Measurements from ENCODE around the gene USP3.

Gene USP3

DNA sequence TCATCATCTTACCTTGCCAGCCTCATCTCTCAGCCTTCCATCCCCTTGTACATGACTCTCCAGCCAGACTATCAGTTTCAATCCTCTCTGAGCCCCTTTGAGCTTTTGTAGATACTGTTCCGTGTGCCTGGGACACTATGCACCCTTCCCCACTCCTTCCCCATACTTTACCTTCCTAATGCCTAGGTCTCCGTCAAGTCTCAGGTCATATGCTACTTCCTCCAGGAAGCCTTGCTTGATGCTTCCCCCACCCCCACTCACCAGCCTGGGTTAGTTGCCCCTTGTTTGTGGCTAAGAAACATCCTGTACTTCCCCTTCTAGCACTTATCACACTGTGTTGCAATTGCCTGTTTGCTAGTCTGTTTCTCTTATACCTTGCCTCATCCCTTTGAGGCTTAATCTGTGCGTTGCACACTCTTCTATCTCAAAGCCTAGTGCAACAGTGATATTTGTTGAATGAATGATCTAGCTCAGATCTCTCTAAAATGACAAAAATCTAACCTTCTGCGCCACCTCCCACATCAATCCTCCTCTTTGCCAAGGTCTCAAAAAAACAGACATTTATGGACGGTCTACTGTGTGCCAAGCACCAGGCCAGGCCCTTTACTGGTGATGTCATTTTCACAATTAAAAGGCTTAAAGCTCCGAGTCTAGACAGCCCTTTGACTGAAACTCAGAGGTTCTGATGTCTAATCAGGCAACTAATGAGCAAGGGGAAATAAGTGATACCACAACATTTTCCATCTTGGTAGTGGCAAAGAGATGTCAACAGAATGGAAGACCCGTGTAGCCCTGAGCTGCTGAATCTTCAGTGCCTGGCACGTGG, 6.5 kb upstream of the USP3 start:
- DNase-seq: no peak

DNA sequence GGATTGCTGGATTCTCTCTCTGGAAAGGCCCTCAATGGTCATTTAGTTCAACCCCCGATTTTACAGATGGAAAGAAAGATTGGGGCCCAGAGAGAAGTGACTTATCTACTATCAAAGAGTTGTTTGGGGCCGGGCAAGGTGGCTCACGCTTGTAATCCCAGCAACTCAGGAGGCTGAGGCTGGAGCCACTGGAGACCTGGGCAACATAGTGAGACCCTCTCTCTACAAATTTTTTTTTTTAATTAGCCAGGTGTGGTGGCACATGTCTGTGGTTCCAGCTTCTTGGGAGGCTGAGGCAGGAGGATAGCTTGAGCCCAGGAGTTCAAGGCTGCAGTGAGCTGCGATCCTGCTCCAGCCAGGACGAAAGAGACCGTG, 5.2 kb upstream of the USP3 start:
- no peak for DNase-seq

DNA sequence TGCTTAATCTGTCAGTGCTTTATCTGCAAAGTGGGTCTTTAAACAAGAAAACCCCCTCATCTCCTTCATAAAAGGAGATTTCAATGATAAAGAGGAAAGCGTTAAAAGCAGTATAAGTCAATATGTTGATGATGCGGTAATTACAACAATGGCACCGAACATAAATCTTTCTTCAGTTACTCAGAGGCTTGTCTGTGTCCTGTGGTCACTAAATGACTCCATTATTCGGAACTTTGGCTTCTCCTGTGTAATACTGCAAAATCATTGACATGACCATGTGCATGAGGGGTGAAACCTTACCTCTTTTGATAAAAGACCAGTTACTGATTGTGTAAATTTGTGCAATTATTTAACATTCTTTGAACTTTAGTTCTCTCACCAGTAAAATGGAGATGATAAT, 4.8 kb upstream of the USP3 start:
- DNase-seq: no peak

DNA sequence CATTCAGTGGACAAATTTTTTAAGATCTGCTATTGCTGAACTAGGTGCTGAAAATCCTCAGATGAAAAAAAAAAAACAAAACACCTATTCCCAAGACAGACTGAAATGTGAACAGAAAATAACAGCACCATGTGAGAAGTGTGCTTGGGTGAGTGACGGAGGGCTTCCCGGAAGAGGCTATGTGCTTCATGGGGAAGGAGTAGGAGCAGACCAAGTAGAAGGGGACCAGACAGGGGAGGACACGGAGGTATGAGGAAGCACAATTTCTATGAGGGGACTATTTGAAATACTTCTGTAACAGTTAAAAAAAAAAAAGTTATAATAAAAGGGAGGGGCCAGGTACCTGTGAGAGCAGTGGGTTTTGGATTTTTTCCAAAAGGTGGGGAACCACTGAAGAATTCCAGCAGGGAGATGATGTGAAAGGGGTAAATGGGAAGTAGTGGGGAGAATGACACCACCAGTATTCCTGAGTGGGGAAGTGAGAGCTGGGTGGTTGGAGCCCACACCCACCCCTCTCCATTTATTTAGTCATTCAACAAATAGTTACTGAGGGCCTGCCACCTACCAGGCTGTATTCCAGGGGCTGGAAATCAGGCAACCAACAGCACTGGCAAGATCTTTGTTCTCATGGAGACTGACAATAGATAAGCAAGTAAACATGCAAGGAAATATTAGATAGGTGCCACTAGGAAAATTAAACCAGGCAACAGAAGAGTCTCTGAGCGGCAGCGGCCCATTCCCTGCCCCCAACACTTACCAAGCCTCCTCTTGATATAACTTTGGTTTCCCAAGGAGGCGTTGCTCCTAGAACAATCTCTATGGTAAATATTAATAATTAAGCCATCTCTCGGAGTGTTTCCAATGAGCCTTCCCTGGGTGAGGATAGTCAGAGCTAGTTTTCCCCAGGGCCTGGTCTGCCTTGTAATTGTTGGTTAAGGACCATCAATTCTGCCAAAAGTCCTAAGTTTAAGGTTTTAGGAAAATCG, 3.8 kb upstream of the USP3 start:
- no peak for DNase-seq

DNA sequence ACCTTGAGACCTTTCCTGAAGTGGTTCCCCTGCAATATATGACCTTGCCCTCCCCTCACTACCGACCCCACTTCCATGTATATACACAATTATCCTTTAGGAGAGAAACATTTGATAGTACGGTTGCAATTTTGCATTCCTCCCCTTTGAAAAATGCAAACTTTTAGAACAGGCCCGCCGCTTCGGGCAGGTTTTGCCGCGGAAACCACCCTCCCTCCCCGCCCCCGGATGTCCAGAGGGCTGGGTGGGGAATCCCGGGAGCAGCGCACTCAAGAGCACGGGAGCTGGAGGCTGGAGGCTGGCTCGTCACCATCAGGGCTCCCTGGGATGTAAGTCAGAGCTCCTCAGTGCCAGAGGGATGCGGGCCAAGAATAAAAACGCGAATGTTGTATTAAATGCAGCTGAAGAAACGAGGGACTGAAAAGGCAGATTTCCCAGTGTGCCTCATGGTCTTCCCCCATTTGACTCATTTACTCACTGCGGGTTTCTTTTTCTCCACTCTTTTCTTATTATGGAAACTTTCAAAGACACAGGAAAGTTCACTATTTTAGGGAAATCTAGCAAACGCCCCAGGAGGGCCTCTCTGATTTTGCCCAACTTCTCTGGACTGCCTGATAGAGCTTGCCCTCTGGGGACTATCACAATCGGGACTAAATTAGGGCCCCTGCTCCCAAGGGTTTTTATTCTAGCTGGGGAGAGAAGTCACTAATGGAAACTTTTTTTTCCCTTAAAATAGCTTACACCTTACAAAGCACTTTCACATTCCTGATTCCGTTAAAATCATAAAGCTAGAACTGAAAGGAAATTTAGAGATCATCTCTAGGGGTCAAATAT, 2.9 kb upstream of the USP3 start:
- peak; percentile 76 for DNase-seq

DNA sequence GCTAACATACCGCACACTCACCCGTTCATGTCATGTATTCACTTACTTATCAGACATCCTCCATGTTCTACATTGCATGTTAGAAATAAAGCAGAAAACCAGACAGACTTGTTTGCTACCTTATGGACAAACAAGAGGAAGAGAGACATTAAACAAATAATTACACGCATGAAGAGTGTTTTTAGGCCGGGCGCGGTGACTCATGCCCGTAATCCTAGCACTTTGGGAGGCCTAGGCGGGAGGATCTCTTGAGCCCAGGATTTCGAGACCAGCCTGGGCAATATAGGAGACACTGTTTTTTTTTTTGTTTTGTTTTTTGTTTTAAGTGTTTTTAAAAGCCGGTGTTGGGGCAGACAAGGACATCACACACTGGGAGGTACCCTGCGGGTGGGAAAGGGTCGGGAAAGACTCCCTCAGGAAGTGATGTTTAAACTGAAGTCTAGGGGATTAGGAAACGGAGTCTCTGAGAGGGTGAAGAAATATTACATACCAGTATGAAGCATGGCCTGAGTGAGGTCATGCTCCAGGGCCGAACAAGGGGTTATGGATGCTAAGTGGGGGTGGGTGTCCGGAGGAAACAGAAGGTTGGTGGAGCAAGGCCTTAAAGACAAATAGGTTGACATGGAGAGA, 2.1 kb upstream of the USP3 start:
- no peak for DNase-seq

DNA sequence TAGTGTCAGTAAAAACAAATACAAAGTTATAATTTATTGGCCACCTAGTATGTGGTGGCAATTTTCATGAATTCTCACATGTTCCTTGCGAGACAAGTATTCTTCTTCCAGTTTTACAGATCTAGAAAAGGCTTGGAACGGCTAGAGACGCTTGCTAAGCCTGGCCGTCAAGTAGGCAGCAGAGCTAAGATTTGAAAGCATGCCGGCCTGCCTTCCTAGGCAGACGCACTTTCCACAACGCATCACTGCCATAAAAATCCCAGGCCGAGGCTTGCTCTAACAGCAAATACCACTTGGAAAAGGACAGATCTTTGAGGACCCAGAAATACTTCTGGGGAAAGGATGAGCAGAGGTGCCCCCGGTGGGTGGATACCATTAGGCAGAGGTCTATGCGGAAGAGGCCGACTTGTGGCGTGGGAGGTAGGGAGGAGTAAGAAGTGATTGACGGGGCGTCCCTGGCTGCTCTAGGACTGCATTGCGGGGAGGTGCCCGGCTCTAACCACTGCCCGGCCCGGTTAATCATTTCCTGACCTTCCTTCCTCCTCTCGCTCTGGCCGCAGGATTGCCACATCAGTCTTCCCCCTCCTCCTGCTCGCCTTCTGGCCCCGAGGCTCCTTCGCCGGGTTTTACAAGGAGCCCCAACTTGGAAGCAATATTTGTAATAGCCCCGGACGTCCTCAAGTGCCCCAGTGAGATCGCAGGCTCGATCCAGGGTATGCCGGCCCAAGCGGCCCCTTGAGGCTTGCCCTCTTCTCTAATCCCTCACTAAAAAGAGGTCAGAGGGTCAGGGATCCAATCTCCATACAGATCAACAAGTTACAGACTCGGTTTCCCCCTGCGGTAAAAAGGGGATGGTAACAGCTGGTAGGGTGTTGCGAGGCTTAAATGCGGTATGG, 1.3 kb upstream of the USP3 start:
- DNase-seq: no peak

DNA sequence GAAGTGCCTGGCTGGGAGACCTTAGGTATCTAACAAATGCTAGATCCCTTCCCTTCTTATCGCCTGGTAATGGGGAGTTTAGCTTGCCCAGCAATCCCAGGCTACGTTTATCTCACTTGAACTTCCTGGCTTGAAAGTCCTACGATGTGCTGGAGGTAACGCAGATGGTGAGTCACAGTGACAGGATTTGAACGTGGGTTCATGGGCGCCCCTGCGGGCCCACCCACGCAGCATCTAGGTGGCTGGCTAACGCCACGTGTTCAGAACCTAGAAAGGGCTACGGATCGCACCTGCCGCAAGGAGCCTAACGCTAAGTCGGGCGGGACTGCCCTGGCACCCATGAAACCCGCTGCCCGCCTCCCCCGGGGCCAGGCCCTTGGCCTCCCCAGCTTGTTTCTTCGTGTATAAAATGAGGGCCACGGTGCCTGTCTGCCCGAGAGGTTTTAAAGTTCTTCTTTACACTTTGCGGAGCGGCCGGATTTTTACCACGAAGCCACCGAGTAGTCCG, 600 bp upstream of the USP3 start:
- DNase-seq: peak; percentile 51

DNA sequence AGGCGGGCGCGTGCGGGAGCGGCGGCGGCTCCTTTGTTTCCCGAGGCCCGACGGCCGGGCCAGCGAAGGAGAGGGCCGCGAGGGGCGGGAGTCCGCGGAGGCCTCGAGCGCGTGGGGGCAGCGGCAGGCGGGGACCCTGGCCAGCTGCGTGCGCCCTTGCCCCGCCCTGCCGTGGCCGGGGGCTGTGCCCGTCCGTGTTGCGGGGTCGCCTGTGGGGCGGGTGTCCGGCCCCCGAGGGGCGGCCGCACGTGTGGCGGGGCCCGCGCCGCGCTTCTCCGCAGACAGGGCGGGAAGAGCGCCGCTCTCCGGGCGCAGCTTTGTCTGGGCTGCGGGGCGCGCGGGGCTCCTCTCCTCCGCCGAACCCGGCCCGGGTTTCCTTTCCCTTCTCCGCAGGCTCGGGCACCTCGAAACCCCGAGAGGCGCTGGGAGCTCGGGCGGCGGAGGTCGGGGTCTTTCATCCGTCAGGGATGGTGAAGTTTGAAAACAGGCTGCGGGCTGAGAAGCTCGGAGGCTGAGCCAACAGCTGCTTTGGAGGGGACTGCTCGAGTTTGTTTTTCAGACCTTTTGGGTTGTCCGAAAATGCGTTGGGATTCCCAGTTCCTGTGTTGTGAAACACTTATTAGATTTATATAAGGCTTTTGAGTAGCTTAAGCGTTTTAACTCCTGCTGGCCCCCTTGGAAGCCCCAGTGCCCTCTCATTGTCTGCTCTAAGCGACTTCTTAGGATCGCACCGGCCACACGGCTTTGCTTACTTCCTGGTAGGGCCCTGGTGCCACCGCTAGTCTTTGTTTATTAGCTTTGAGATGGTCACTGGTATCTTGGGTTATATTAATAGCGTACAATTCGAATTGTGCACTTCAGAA, 817 bp downstream of the USP3 start:
- DNase-seq: peak; percentile 52

DNA sequence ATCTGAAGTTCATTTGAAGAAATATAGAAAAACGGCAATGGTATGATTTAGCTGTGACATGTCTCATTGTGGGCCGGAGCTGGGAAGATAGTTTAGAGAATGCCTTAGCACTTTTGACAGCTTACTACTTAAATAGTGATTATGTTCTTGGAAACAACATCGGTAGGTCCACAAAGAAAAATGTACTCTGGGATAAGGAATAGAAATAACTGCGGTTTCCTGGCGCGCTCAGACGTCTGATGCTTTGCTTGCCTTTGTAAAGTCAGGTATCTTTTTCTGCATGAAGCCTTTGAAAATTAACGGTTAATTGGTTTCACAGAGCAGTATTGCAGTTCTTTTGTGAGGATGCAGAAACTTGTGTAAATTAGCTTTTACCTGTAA, 1.4 kb downstream of the USP3 start:
- DNase-seq: peak; percentile 41

DNA sequence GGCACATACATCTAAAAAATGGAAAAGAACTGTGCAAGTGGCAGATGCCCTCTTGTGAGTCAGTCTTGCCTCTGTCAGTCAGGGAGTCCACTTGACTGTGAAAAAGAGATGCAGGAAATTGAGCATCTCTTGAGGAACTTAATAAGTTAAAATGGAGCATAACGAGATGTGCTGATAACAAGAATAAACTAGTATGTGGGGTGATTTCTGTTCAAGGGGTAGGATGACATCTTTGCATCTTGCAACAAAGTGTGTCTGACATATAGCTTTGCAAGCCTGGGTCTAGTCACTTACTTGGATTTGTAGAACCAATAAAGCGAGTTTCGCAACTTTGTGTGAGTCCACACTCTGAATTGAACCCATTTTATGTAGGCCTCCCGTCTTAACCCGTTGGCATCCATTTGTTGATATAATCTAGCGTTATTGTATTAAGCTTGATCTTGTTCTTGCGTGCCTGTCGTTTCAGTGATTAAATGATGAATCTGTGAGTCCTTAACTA, 2.2 kb downstream of the USP3 start:
- DNase-seq: no peak

DNA sequence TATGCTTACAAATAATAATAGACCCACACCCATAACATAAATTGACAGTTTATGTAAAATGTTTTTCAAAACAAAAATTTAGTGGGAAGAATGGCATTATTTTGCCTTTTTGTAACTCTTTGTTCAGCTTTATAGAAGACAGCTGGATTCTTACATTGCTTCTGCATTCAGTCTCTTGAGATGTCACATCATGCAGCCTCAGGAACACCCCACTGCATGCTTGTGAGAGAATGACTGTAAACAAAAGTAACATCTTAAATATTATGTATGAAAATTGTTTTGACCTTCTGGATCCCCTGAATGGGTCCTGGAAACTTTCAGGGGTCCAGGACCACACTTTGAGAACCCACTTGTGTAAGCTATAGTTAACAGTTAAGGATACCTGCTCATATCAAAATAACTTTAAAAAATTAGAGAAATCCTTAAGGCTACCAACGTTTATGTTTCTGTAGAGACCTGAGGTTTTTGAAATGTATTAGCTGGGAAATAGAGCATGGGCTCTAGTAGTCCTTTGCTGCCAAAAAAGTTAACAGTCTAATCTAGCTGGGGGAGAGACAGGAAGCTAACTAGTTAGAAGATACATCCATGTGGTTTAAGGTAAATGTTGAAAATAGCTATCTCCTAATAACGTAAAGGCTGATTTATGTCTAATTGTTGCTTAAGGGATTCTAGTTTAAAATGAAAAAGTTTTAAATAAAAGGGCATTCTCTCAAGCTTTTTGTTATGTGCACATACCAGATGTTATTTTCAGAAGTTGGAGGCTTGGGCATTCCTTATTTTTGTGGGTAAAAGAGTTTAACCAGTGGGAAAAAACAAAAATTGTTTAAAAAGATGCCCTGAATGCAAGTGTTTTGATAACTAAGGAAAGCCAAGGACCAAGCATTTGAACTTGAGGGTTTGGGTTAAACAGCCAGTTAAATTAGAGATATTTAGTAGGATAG, 3.8 kb downstream of the USP3 start:
- no peak for DNase-seq

DNA sequence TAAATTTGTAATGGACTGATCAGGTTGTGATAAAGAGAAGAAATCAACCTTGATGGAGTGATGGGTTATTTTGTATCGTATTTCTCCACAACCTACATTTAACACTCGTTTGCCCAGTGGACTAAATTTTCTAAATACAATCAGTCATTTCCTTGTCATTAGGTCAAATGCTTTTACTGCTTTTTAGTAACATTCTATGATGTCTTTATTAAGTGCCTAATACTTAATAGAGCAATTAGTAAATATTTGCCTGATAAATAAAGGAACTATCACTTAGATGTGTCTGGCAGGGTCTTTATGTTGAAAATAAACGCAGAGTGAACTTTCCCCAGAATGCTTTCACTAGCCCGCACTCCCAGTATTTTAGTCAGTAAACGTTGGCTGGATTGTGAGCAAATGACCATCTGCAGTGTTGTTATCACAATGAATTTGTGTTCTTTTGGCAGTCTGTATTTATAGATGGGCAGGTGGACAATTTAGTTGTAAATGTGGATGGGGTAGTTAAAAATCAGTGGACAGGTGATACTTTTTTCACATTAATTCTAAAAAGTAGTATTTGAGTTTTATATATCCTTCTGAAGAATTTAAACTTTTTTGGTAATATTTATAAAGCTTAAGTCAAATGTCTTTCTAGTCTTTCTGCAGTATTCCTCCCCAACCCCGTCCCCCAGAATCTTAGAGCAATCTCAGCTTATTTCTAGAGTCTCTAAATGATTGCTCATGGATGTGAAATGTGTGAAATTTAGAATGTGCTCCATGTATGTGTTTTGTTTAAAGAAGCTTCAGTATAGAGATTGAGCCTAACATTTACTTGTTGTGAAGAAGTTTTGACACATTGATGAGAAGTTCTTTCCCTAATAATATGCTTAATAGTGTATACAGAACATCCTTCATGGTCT, 4.9 kb downstream of the USP3 start:
- DNase-seq: no peak

DNA sequence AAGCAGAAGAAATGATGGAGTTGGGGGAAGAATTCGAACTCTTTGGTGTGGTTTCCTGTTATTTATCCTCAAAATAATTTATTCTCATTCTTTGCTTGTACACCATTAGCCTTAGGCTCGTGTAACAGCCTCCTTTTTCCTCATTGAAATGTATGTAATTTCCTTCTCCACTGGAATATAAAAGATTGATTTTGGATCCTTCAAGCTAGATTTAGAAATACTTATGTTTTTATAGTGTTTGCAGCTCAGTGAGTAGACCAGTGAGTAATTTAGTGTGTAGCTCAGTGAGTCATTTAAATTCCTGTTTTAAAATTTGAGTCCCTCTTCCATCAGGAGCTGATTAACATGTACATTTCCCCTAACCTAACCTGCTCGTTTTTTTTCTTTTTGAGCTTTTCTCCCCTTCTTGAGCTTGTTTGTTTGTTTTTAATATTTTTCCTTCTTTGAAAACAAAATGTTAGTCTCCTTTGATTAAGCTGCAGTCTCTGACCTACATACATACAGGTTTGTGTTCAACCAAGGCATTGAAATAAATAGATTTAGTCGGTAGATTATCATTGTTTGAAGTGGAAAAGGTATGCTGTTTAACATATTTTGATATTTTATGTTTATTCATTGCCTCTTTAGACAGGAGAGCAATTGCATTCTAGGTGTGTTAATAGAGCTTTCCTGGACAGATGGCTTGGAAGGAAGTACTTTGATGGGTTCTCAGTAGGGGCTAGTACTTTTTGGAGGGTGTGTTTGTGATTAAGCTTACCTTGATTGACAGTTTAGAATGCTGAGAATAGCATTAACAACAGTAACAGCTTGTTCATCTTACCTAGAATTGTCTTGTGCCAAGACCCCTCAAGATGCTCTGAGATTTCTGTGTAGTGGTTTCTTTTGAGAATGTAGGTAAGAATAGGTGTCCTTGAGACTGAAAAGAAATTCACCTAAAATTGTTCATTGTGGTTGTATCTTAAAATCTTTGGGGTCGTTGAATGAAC, 5.9 kb downstream of the USP3 start:
- no peak for DNase-seq

DNA sequence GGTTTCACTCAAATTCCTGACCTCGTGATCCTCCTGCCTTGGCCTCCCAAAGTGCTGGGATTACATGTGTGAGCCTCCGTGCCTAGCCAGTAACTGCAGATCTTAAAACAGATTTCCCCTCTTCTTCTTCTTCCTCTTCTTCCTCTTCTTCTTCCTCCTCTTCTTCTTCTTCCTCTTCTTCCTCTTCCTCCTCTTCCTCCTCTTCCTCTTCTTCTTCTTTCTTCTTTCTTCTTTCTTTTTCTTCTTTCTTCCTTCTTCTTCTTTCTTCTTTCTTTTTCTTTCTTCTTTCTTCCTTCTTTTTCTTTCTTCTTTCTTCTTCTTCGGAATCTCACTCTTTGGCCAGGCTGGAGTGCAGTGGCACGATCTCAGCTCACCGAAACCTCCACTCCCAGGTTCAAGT, 7.8 kb downstream of the USP3 start:
- DNase-seq: no peak

DNA sequence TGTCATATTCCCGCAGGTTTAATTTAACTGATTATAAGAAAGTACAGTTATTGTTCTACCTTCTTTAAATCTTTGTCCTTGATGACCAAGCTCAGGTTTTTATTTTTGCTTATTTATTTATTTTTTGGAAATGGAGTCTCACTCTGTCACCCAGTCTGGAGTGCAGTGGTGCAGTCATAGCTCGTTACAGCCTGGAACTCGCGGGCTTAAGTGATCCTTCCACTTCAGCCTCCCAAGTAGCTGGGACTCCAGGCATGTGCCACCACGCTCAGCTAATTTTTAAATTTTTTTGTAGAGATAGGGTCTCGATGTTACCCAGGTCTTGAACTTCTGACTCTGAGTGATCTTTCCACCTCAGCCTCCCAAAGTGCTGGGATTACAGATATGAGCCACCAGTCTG, 8.9 kb downstream of the USP3 start:
- no peak for DNase-seq

DNA sequence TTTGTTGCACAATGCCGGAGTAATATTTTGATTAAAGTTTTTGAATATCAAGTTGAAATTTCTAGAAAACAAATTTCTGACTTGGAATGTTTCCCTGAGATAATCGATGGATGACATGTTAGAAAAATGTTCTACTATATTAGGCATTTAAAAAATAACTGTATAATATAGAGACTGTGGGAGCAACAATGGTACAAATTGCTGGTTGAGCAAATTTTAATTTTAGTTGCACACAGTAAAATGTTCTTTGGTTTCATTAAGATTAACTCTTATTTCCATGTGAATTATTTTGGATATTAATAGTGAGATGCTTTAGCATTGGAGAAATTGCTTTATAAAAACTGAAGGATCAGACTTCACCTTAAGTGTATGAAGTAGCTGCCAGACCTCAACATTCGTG, 9.3 kb downstream of the USP3 start:
- no peak for DNase-seq
